GM13976 (cell line): ENCODE measurements around the gene C5orf22.
"Not testable (repeated sequence)": the region's sequence is repeated elsewhere in the genome, so short reads cannot be mapped to it uniquely, and the experiment has no call there.

Experiments used
- DNase-seq: peaks from one replicate; pipeline ENCODE4 v3.0.0; 2012; ENCODE audit warnings: low spot score
- in situ Hi-C: fragments of 300-500 bp; cut with MboI; formaldehyde crosslinking; loops from one replicate; pipeline ENCODE4 v1.12.0; 2022; ENCODE audit warnings: low sequenced_read_pairs, mixed read lengths, inconsistent platforms; ENCODE audit not compliant: unreplicated experiment
- TF ChIP-seq, protein P1 (sequence below): IDR thresholded peaks from 2 replicates; pipeline ENCODE4 v1.5.1; 2012; ENCODE audit warnings: borderline replicate concordance, mild to moderate bottlenecking; ENCODE audit not compliant: insufficient read depth; ENCODE audit errors: extremely low read depth, missing control alignments, control extremely low read depth

C5orf22 gene

DNA sequence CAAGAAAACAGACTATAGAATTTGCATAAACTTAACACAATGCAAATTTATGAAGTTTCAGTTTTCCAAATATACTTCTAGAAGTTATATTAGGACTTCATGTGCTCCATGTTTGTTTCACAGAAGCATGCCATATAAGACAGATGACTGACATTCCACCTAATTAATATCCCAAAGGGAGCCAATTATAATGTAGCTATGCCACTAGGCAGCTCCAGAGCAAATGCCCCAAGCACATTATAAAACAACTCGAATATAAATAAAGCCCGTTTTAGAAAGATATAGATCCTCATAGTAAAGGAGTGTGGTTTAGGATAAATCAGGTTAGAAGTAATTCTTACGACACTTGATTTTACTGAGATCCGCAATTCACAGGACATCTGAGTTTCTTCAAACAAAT is 9.1 kb upstream of the C5orf22 start:
- DNase-seq = no peak
- in situ Hi-C loops = no loop called here
- TF ChIP-seq, protein P1, sequence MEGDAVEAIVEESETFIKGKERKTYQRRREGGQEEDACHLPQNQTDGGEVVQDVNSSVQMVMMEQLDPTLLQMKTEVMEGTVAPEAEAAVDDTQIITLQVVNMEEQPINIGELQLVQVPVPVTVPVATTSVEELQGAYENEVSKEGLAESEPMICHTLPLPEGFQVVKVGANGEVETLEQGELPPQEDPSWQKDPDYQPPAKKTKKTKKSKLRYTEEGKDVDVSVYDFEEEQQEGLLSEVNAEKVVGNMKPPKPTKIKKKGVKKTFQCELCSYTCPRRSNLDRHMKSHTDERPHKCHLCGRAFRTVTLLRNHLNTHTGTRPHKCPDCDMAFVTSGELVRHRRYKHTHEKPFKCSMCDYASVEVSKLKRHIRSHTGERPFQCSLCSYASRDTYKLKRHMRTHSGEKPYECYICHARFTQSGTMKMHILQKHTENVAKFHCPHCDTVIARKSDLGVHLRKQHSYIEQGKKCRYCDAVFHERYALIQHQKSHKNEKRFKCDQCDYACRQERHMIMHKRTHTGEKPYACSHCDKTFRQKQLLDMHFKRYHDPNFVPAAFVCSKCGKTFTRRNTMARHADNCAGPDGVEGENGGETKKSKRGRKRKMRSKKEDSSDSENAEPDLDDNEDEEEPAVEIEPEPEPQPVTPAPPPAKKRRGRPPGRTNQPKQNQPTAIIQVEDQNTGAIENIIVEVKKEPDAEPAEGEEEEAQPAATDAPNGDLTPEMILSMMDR = no peak

GRCh38 chr5:31530541-31531265 is 1.4 kb upstream of the C5orf22 start:
- DNase-seq = no peak
- TF ChIP-seq, protein P1 = no peak

GRCh38 chr5:31531543-31531887 is 586 bp upstream of the C5orf22 start:
- TF ChIP-seq, protein P1 = no peak
- in situ Hi-C loops = no loop called here
- DNase-seq = peak; percentile 53

More at GRCh38 chr5:31530541-31531265, 1.4 kb upstream of the C5orf22 start:
- in situ Hi-C loops = no loop called here

DNA sequence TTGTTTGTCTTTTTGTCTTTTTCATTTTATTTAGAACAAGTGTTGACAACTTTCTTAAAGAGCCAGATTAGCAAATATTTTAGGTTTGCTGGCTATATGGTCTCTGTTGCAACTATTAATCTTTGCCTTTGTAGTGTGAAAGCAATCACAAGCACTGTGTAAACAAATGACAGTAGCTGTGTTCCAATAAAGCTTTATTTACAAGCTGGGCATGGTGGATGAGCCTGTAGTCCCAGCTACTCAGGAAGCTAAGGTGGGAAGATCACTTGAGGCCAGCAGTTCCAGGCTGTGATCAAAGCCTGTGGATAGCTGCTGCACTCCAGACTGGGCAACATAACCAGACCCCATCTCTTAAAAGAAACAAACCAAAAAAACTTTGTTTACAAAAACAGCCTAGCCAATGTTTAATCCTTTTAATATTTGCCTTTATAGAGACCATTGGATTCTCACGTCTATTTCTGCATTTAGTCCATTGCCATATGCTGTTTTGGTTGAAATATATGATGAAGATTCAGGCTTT is 2.5 kb downstream of the C5orf22 start:
- in situ Hi-C loops = no loop called here
- no peak for DNase-seq
- TF ChIP-seq, protein P1 = no peak

DNA sequence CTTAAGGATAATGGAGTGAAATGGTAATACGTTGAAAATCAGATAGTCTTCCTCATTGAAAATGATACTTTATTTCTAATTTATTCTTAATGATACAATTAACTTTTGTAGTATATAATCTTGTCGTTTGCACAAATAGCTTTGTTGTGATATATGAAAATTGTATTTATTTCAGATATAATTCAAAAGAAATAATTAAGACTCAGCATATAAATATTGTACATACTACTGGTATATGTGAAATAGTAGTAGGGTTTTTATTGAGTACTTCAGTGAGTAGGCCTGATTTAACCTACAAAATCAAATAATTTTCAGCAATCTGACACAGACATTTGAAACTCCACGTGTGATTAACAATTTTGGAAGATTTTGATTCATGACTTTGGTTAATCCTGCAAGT is 4.8 kb downstream of the C5orf22 start:
- TF ChIP-seq, protein P1 = no peak
- in situ Hi-C loops = no loop called here
- no peak for DNase-seq

- TF ChIP-seq, protein P1 = no peak
- in situ Hi-C loops = no loop called here
These were observed 5.2 kb downstream of the C5orf22 start for GRCh38 chr5:31537349-31537748.

GRCh38 chr5:31537851-31538250 is 5.8 kb downstream of the C5orf22 start:
- no peak for DNase-seq
- in situ Hi-C loops = no loop called here
- TF ChIP-seq, protein P1 = no peak

More at GRCh38 chr5:31537349-31537748, 5.2 kb downstream of the C5orf22 start:
- no peak for DNase-seq

GRCh38 chr5:31549114-31549513 is 17.0 kb downstream of the C5orf22 start:
- DNase-seq, in situ Hi-C loops: not testable (repeated sequence)
